GM19395 (cell line): Measurements from ENCODE around the gene THAP2.
"Not testable (repeated sequence)": the region's sequence is repeated elsewhere in the genome, so short reads cannot be mapped to it uniquely, and the experiment has no call there.

Experiments
- ATAC-seq: cut with Tn5 transposase; IDR thresholded peaks from one replicate; pipeline ENCODE4 v1.9.1; 2021; ENCODE audit warnings: mild to moderate bottlenecking, moderate library complexity; ENCODE audit not compliant: unreplicated experiment

THAP2 gene

GRCh38 chr12:71702181-71702580 lies 38.1 kb downstream of the THAP2 start:
- not testable (repeated sequence) for ATAC-seq

GRCh38 chr12:71702590-71702989 lies 38.5 kb downstream of the THAP2 start:
- no peak for ATAC-seq

DNA sequence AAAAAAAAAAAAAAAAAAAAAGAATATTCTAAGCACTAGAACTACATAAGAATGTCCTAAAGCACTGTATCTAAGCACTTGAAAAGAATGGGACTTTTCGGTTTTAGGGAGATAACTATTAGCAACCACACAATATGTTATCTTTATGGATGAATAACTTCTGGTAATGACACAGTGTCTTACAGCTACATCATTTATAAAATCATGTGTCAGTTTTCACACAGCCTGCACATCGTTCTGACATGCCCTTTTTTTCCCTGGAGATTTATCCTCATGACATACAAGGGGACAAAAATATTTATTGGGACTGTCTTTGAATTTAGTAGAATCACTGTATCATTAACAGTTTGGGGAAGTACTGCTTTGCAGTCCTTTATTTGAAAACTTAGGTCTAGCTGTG lies 39.1 kb downstream of the THAP2 start:
- no peak for ATAC-seq

- ATAC-seq = no peak
Measured at GRCh38 chr12:71704920-71705319, 40.8 kb downstream of the THAP2 start.

DNA sequence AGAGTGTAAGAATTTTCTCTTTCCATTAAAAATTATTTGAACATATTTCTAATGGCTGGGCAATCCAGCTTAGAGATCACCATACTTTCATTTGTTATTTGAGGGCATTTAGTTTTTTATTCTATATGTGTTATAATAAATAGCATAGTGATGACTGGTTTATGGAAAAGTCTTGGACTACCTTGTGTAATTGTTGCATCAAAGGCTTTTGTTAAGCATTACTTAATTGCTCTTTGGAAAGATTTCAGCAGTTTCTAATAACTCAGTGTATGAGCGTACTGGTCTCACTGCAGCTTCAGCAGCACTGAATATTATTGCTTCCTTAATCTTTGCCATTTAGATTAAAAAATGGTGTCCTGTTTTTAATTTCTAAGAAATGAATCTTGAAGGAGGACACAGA lies 44.6 kb downstream of the THAP2 start:
- ATAC-seq = no peak

GRCh38 chr12:71710276-71711125 lies 46.4 kb downstream of the THAP2 start:
- no peak for ATAC-seq

DNA sequence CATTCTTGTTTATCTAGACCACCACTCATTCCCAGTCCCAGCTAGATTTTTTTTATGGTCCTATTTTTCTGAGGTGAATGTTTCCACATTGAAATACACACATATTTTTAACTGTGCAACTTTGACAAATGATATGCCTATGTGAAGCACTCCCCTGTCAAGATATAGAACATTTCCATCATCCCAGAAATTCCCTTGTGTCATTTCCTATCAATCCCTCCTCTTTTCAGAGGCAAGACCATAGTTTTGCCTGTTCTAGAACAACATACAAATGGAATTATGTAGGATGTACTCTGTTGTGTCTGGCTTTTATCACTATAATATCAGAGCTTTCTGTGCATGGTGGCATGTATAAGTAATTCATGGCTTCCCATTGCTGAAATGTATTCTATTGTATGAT lies 54.5 kb downstream of the THAP2 start:
- ATAC-seq = no peak

- no peak for ATAC-seq
Measured at GRCh38 chr12:71719647-71720370, 55.7 kb downstream of the THAP2 start.

- ATAC-seq = no peak
Measured at GRCh38 chr12:71721783-71722505, 57.8 kb downstream of the THAP2 start.

GRCh38 chr12:71725011-71725410 lies 60.9 kb downstream of the THAP2 start:
- ATAC-seq = no peak

GRCh38 chr12:71726548-71726947 lies 62.4 kb downstream of the THAP2 start:
- ATAC-seq = no peak

DNA sequence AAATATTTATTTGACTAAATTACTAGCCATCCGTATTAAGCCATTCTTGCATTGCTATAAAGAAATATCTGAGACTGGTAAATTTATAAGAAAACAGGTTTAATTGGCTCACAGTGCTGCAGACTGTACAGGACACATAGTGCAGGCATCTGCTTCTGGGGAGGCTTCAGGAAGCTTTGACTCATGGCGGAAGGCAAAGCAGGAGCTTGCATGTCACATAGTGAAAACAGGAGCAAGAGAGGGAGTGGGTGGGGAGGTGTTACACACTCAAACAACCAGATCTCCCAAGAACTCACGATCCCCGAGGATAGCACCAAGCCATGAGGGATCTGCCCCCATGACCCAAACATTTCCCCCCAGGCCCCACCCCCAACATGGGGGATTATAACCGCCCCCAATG lies 63.9 kb downstream of the THAP2 start:
- no peak for ATAC-seq
